Astrocyte of the hippocampus (primary cell): ENCODE results near the gene CLEC16A.

ENCODE experiments used
- DNase-seq: peaks from one replicate; pipeline ENCODE4 v3.0.0; 2011; ENCODE audit warnings: low read depth, low spot score

Gene CLEC16A

GRCh38 chr16:11039726-11040125 lies 95.4 kb downstream of the CLEC16A start:
- DNase-seq = no peak

GRCh38 chr16:11042191-11042590 lies 97.8 kb downstream of the CLEC16A start:
- no peak for DNase-seq

GRCh38 chr16:11045441-11045840 lies 101.1 kb downstream of the CLEC16A start:
- no peak for DNase-seq

GRCh38 chr16:11045846-11046245 lies 101.5 kb downstream of the CLEC16A start:
- DNase-seq = no peak

GRCh38 chr16:11046382-11046931 lies 102.1 kb downstream of the CLEC16A start:
- DNase-seq = no peak

GRCh38 chr16:11047057-11047456 lies 102.7 kb downstream of the CLEC16A start:
- no peak for DNase-seq

GRCh38 chr16:11047939-11048800 lies 103.8 kb downstream of the CLEC16A start:
- DNase-seq = no peak

- DNase-seq = peak; percentile 30
These were observed 105.2 kb downstream of the CLEC16A start for GRCh38 chr16:11049396-11050059.

- DNase-seq = no peak
These were observed 106.2 kb downstream of the CLEC16A start for GRCh38 chr16:11050536-11050935.

- no peak for DNase-seq
These were observed 106.6 kb downstream of the CLEC16A start for GRCh38 chr16:11050944-11051343.

- no peak for DNase-seq
These were observed 107.1 kb downstream of the CLEC16A start for GRCh38 chr16:11051430-11051829.

- no peak for DNase-seq
These were observed 107.8 kb downstream of the CLEC16A start for GRCh38 chr16:11051879-11052808.

GRCh38 chr16:11053916-11054460 lies 109.6 kb downstream of the CLEC16A start:
- no peak for DNase-seq

- DNase-seq = no peak
These were observed 112.0 kb downstream of the CLEC16A start for GRCh38 chr16:11056090-11056992.

- DNase-seq = peak; percentile 59
These were observed 112.8 kb downstream of the CLEC16A start for GRCh38 chr16:11056993-11057649.

- DNase-seq = no peak
These were observed 113.5 kb downstream of the CLEC16A start for GRCh38 chr16:11057711-11058345.

GRCh38 chr16:11058832-11059231 lies 114.5 kb downstream of the CLEC16A start:
- DNase-seq = no peak

GRCh38 chr16:11059588-11059987 lies 115.2 kb downstream of the CLEC16A start:
- no peak for DNase-seq

GRCh38 chr16:11060364-11060763 lies 116.0 kb downstream of the CLEC16A start:
- no peak for DNase-seq
